ENCODE measurements around the gene MMD2. TPM values are rescaled to one million over a fixed set of nuclear protein-coding genes. Genes with fewer than 3 reads are reported as not detected.

Gene MMD2
- total and polyA plus RNA-seq, 2 donors (not counting 3 experiments of a cell fraction or from before 2014, with no cell fraction given): not detected

- ChIA-PET CTCF (no interaction called here), POLR2A (no interaction called here)
- no TSS peak for BruUV-seq (replicated peaks)
- no peaks in the 10 kb centered on the region for H3K9me3 ChIP-seq (replicated peaks; ENCODE audit: control insufficient read depth, insufficient read depth, low read length)
- dilution Hi-C loops (cut with MboI; ENCODE audit: extremely low pct_ligation_motif_present, low sequenced_read_pairs) (no loop called here), intact Hi-C loops (cut with micrococcal nuclease) (no loop called here)
- H4K20me1 ChIP-seq (replicated peaks; ENCODE audit: control insufficient read depth, extremely low read depth, insufficient read depth, low read length): no peaks in the 10 kb centered on the region
- H3K27me3 ChIP-seq (ENCODE audit: control insufficient read depth in 2 of 2, insufficient read depth in 2 of 2, low read length in 2 of 2): no peaks in the 10 kb centered on the region
- H3K9ac ChIP-seq (replicated peaks; ENCODE audit: extremely low read depth, insufficient read depth, low read length): no peak overlapping the region
- no peak overlapping the region for H3K4me2 ChIP-seq (ENCODE audit: insufficient read depth, low read length)
- no peak overlapping the region for H3K4me3 ChIP-seq (replicated peaks in 1 of 3; ENCODE audit: insufficient read depth in 1 of 3, low read depth in 1 of 3, low read length in 3 of 3)
- FAIRE-seq (no peak), DNase-seq (ENCODE audit: low read depth, low spot score) (no peak)
- no peaks in the 10 kb centered on the region for H3K4me1 ChIP-seq (ENCODE audit: control insufficient read depth, extremely low read depth, insufficient read depth, low read length)
- no peak for TF ChIP-seq JUN (IDR thresholded peaks at IDR 0.05; ENCODE audit: borderline replicate concordance, insufficient read depth, insufficient read length, low read depth)
- no peak for TF ChIP-seq EZH2 (IDR thresholded peaks at IDR 0.05; ENCODE audit: borderline replicate concordance, low read depth, low read length, severe bottlenecking)
- TF ChIP-seq MYC (IDR thresholded peaks at IDR 0.05; ENCODE audit: low read depth, low read length): no peak
- TF ChIP-seq GATA2 (IDR thresholded peaks at IDR 0.05; ENCODE audit: insufficient read depth, insufficient read length, low read depth, low read length): no peak
- no peak for TF ChIP-seq MAX (IDR thresholded peaks at IDR 0.05; ENCODE audit: insufficient read depth, insufficient read length)
- TF ChIP-seq FOS (IDR thresholded peaks at IDR 0.05; ENCODE audit: borderline replicate concordance, insufficient read depth, low read length): no peak
- no peak for TF ChIP-seq CTCF (IDR thresholded peaks at IDR 0.05; ENCODE audit: extremely low read depth in 1 of 2, insufficient read depth in 1 of 2, low read depth in 1 of 2, low read length in 2 of 2)
- TF ChIP-seq POLR2A (IDR thresholded peaks at IDR 0.05; ENCODE audit: low read depth, low read length): no peak
- no peaks in the 10 kb centered on the region for H3K79me2 ChIP-seq (ENCODE audit: control insufficient read depth, insufficient read depth, low read length)
- H3K9me1 ChIP-seq (replicated peaks; ENCODE audit: control insufficient read depth, extremely low read depth, insufficient read depth, low read length): no peaks in the 10 kb centered on the region
- H3K27ac ChIP-seq (ENCODE audit: insufficient read depth, low read depth, low read length): no peak overlapping the region
- H2AFZ ChIP-seq (ENCODE audit: low read depth, low read length): no peak overlapping the region
- no peaks in the 10 kb centered on the region for H3K36me3 ChIP-seq (ENCODE audit: control insufficient read depth in 2 of 2, extremely low read depth in 1 of 2, insufficient read depth in 2 of 2, low read length in 2 of 2)
Measured at GRCh38 chr7:4928445-4928844, 30.5 kb downstream of the MMD2 start.
